ENCODE results near the gene CDK5RAP2. TPM values are rescaled to one million over a fixed set of nuclear protein-coding genes. Genes with fewer than 3 reads are reported as not detected.

Gene CDK5RAP2
- polyA plus RNA-seq, 1 donor (not counting 4 experiments of a cell fraction or from before 2014, with no cell fraction given), result 22.4 TPM

DNA sequence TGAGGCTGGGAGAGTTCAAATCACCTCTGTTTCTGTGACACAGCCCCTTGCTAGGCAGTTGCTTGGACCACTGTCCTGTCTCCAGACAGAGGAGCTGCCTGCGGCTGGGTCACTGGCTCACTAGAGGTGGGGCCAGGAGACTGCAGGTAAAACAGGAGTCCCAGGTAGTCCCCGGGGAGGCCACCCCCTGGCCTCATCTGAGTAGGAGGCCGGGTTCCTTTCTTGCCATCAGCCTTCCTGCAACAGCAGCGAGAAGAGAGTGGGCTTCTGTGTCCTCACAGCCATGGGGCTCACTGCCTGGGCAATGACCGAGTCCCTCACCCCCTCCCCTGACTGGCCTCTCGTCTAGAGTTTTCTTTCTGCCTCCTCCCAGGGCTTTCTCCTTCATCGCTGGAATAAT, 197.5 kb downstream of the CDK5RAP2 start:
- no peaks in the 10 kb centered on the region for H3K79me2 ChIP-seq (ENCODE audit: control insufficient read depth, insufficient read depth, low read length)
- no peaks in the 10 kb centered on the region for H3K27me3 ChIP-seq (ENCODE audit: control insufficient read depth, extremely low read depth, insufficient read depth, low read length)
- DNase-seq (ENCODE audit: low read depth, low spot score), result no peak
- H3K9me1 ChIP-seq (ENCODE audit: control insufficient read depth, extremely low read depth, insufficient read depth, low read length), result no peaks in the 10 kb centered on the region
- H3K4me3 ChIP-seq (ENCODE audit: control insufficient read depth in 2 of 3, extremely low read depth in 1 of 3, insufficient read depth in 2 of 3, low read depth in 1 of 3, low read length in 3 of 3), result no peak overlapping the region
- H3K9ac ChIP-seq (ENCODE audit: control insufficient read depth, extremely low read depth, insufficient read depth, low read length), result no peak overlapping the region
- H4K20me1 ChIP-seq (ENCODE audit: control insufficient read depth, extremely low read depth, insufficient read depth, low read length), result no peaks in the 10 kb centered on the region
- H2AFZ ChIP-seq (ENCODE audit: control insufficient read depth, low read length), result no peak overlapping the region
- TF ChIP-seq, protein P1, sequence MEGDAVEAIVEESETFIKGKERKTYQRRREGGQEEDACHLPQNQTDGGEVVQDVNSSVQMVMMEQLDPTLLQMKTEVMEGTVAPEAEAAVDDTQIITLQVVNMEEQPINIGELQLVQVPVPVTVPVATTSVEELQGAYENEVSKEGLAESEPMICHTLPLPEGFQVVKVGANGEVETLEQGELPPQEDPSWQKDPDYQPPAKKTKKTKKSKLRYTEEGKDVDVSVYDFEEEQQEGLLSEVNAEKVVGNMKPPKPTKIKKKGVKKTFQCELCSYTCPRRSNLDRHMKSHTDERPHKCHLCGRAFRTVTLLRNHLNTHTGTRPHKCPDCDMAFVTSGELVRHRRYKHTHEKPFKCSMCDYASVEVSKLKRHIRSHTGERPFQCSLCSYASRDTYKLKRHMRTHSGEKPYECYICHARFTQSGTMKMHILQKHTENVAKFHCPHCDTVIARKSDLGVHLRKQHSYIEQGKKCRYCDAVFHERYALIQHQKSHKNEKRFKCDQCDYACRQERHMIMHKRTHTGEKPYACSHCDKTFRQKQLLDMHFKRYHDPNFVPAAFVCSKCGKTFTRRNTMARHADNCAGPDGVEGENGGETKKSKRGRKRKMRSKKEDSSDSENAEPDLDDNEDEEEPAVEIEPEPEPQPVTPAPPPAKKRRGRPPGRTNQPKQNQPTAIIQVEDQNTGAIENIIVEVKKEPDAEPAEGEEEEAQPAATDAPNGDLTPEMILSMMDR (optimal IDR thresholded peaks at IDR 0.05 in 1 of 3, IDR thresholded peaks at IDR 0.05 in 1 of 3, conservative IDR thresholded peaks at IDR 0.05 in 1 of 3; ENCODE audit: extremely low read depth in 1 of 3, insufficient read depth in 2 of 3, low read length in 3 of 3), result no peak
- no peak for TF ChIP-seq EZH2 (IDR thresholded peaks at IDR 0.05; ENCODE audit: low read length)
- no peaks in the 10 kb centered on the region for H3K4me1 ChIP-seq (ENCODE audit: control insufficient read depth, extremely low read depth, insufficient read depth, low read length)
- peaks cover 0 to 2% of the 10 kb centered on the region in 2 experiments for H3K36me3 ChIP-seq (ENCODE audit: control insufficient read depth in 2 of 2, extremely low read depth in 1 of 2, insufficient read depth in 2 of 2, low read length in 2 of 2)
- H3K4me2 ChIP-seq (ENCODE audit: control insufficient read depth, extremely low read depth, insufficient read depth, low read depth, low read length), result no peak overlapping the region
- no peaks in the 10 kb centered on the region for H3K9me3 ChIP-seq (ENCODE audit: control insufficient read depth, low read depth, low read length)
- H3K27ac ChIP-seq (ENCODE audit: control insufficient read depth, insufficient read depth, low read length), result no peak overlapping the region
- dilution Hi-C loops (cut with MboI; ENCODE audit: extremely low pct_ligation_motif_present, low sequenced_read_pairs), result no loop called here
- no peak for FAIRE-seq

DNA sequence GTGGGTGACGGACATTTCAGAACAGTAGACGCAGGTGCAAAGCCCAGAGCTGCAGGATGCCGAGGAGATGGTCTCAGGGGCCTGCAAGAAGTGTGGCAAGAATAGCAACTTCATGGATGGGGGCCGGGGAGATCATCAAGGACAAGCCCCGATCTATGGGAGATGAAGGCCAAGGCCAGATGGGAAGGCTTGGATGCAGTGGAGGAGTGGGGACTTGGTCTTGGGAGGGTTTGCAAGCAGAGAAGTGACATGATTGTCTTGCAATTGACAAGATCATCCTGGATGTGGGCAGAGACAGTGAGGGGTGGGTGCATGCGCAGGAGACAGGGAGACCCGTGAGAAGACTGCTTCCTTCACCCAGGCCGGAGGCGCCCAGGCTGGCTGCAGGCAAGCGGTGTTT, 198.1 kb downstream of the CDK5RAP2 start:
- no peak overlapping the region for H3K4me2 ChIP-seq (ENCODE audit: control insufficient read depth, extremely low read depth, insufficient read depth, low read depth, low read length)
- H3K36me3 ChIP-seq (ENCODE audit: control insufficient read depth in 2 of 2, extremely low read depth in 1 of 2, insufficient read depth in 2 of 2, low read length in 2 of 2), result no peaks in the 10 kb centered on the region
- no peak overlapping the region for H3K9ac ChIP-seq (ENCODE audit: control insufficient read depth, extremely low read depth, insufficient read depth, low read length)
- FAIRE-seq (no peak), DNase-seq (ENCODE audit: low read depth, low spot score) (no peak)
- H3K4me1 ChIP-seq (ENCODE audit: control insufficient read depth, extremely low read depth, insufficient read depth, low read length), result no peaks in the 10 kb centered on the region
- H3K4me3 ChIP-seq (ENCODE audit: control insufficient read depth in 2 of 3, extremely low read depth in 1 of 3, insufficient read depth in 2 of 3, low read depth in 1 of 3, low read length in 3 of 3), result no peak overlapping the region
- H4K20me1 ChIP-seq (ENCODE audit: control insufficient read depth, extremely low read depth, insufficient read depth, low read length), result no peaks in the 10 kb centered on the region
- H3K27me3 ChIP-seq (ENCODE audit: control insufficient read depth, extremely low read depth, insufficient read depth, low read length), result no peaks in the 10 kb centered on the region
- no peak for TF ChIP-seq EZH2 (IDR thresholded peaks at IDR 0.05; ENCODE audit: low read length)
- TF ChIP-seq, protein P1 (optimal IDR thresholded peaks at IDR 0.05 in 1 of 3, IDR thresholded peaks at IDR 0.05 in 1 of 3, conservative IDR thresholded peaks at IDR 0.05 in 1 of 3; ENCODE audit: extremely low read depth in 1 of 3, insufficient read depth in 2 of 3, low read length in 3 of 3), result no peak
- no peak overlapping the region for H3K27ac ChIP-seq (ENCODE audit: control insufficient read depth, insufficient read depth, low read length)
- no peaks in the 10 kb centered on the region for H3K79me2 ChIP-seq (ENCODE audit: control insufficient read depth, insufficient read depth, low read length)
- dilution Hi-C loops (cut with MboI; ENCODE audit: extremely low pct_ligation_motif_present, low sequenced_read_pairs), result no loop called here
- no peaks in the 10 kb centered on the region for H3K9me3 ChIP-seq (ENCODE audit: control insufficient read depth, low read depth, low read length)
- H2AFZ ChIP-seq (ENCODE audit: control insufficient read depth, low read length), result no peak overlapping the region
- H3K9me1 ChIP-seq (ENCODE audit: control insufficient read depth, extremely low read depth, insufficient read depth, low read length), result no peaks in the 10 kb centered on the region
